Nephron (organoid): ENCODE results near the gene TBCK.
A peak's percentile ranks its signal among the peaks of the same experiment; 100 is the strongest.
"Not testable (repeated sequence)": the region's sequence is repeated elsewhere in the genome, so short reads cannot be mapped to it uniquely, and the experiment has no call there.

ENCODE experiments used
- H3K27ac Mint-ChIP-seq, 3 experiments: 2 replicates each; pipeline ENCODE4 v1.8.0; 2020; ENCODE audit warnings: mixed read lengths in 3 of 3, mild to moderate bottlenecking in 2 of 3, moderate library complexity in 1 of 3
- H3K27me3 Mint-ChIP-seq: 2 replicates; pipeline ENCODE4 v1.8.0; 2021; ENCODE audit warnings: low read depth, mild to moderate bottlenecking, moderate library complexity, mixed read lengths
- H3K36me3 Mint-ChIP-seq: 2 replicates; pipeline ENCODE4 v1.8.0; 2020; ENCODE audit warnings: low read depth, mixed read lengths
- H3K4me1 Mint-ChIP-seq: 2 replicates; pipeline ENCODE4 v1.8.0; 2020; ENCODE audit warnings: mixed read lengths
- H3K4me3 Mint-ChIP-seq, 3 experiments: 2 replicates each; pipeline ENCODE4 v1.8.0; 2020; ENCODE audit warnings: mild to moderate bottlenecking in 3 of 3, mixed read lengths in 3 of 3, moderate library complexity in 2 of 3
- H3K9me3 Mint-ChIP-seq: 2 replicates; pipeline ENCODE4 v1.8.0; 2020; ENCODE audit warnings: mixed read lengths
- TF ChIP-seq, protein P1 (sequence below), 3 experiments: fragments of 200-600 bp; sonication (generic); IDR thresholded peaks; one replicate each; pipeline ENCODE4 v1.5.0; 2021; ENCODE audit warnings: antibody characterized with exemption in 3 of 3; ENCODE audit not compliant: unreplicated experiment in 3 of 3

The TBCK gene

DNA sequence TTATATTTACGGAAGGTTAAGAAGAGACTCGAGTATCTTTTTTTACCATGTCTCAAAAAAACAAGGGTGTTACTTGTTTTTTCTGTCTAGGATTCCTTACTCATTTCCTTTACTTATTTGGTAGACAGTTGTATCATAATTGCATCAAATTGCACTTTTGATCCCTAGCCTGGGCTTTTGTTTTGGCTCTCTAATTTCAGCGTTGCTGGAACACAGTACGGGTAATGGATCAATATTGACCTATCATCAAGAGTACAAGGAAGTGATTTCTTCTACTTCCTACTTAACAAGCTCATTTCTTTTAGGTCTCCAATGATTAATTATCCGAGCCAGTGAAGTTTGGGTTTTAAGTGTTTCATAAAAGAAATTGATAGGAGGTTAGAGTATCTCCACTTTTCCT is 17.2 kb upstream of the TBCK start:
- no peak overlapping the region for H3K4me3 Mint-ChIP-seq
- H3K36me3 Mint-ChIP-seq, result peaks cover 75% of the 10 kb centered on the region
- TF ChIP-seq, protein P1, sequence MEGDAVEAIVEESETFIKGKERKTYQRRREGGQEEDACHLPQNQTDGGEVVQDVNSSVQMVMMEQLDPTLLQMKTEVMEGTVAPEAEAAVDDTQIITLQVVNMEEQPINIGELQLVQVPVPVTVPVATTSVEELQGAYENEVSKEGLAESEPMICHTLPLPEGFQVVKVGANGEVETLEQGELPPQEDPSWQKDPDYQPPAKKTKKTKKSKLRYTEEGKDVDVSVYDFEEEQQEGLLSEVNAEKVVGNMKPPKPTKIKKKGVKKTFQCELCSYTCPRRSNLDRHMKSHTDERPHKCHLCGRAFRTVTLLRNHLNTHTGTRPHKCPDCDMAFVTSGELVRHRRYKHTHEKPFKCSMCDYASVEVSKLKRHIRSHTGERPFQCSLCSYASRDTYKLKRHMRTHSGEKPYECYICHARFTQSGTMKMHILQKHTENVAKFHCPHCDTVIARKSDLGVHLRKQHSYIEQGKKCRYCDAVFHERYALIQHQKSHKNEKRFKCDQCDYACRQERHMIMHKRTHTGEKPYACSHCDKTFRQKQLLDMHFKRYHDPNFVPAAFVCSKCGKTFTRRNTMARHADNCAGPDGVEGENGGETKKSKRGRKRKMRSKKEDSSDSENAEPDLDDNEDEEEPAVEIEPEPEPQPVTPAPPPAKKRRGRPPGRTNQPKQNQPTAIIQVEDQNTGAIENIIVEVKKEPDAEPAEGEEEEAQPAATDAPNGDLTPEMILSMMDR (IDR thresholded peaks at IDR 0.05; ENCODE audit: unreplicated experiment in 3 of 3), result no peak
- H3K4me1 Mint-ChIP-seq, result no peaks in the 10 kb centered on the region
- H3K27ac Mint-ChIP-seq, result no peak overlapping the region
- no peaks in the 10 kb centered on the region for H3K27me3 Mint-ChIP-seq
- H3K9me3 Mint-ChIP-seq, result peaks cover 9% of the 10 kb centered on the region

DNA sequence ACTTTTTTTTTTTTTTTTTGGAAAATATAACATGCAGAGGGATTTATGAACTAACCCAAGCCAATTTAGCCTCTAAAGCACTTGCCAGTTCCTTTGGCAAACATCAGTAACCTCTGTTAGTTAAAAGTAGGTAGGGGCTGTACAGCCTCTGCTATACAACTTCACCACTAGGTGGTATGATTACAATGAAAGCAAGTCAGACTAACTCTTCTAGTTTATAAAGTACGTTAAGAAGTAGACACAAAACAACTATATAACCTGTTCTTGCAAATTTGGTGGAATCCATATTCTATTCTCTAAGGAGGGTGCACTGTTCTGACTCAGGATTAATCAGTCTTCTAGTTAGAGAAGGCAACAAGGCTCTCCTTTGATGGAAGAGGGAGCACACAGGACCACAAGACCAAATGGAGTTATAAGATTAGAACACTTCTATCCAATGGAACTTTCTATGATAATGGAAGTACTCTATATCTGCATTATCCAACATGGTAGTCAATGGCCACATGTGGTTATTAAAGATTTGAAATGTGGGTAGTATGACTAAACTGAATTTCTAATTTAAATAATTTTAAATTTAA is 13.1 kb upstream of the TBCK start:
- TF ChIP-seq, protein P1 (IDR thresholded peaks at IDR 0.05; ENCODE audit: unreplicated experiment in 3 of 3), result peak; percentile 67 to 74 (median 72)
- H3K9me3 Mint-ChIP-seq, result no peaks in the 10 kb centered on the region
- H3K36me3 Mint-ChIP-seq, result peaks cover 56% of the 10 kb centered on the region
- no peaks in the 10 kb centered on the region for H3K27me3 Mint-ChIP-seq
- H3K4me3 Mint-ChIP-seq, result no peak overlapping the region
- no peaks in the 10 kb centered on the region for H3K4me1 Mint-ChIP-seq
- H3K27ac Mint-ChIP-seq, result peak overlapping the region in 1 of 3 experiments; percentile 64

DNA sequence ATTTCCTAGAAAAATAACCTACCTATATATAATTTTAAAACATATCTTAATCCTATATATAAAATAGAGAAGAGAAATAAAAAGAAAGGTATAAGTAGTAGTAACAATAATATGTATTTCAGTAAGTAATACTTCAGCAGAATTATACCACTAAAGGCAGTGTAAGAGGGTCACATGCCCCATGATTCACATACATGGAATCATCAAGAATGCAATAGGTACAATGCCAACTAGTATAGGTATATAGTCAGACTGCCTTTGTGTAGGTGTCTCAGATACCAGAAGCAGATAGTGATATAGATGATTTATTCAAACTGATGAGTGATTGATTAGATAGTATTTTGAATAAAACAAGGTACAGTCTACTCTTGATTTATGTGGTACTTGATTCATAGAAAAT is 9.8 kb upstream of the TBCK start:
- H3K9me3 Mint-ChIP-seq, result no peaks in the 10 kb centered on the region
- H3K36me3 Mint-ChIP-seq, result peaks cover 39% of the 10 kb centered on the region
- H3K4me1 Mint-ChIP-seq, result no peaks in the 10 kb centered on the region
- TF ChIP-seq, protein P1 (IDR thresholded peaks at IDR 0.05; ENCODE audit: unreplicated experiment in 3 of 3), result no peak
- no peak overlapping the region for H3K27ac Mint-ChIP-seq
- H3K27me3 Mint-ChIP-seq, result no peaks in the 10 kb centered on the region
- H3K4me3 Mint-ChIP-seq, result no peak overlapping the region

DNA sequence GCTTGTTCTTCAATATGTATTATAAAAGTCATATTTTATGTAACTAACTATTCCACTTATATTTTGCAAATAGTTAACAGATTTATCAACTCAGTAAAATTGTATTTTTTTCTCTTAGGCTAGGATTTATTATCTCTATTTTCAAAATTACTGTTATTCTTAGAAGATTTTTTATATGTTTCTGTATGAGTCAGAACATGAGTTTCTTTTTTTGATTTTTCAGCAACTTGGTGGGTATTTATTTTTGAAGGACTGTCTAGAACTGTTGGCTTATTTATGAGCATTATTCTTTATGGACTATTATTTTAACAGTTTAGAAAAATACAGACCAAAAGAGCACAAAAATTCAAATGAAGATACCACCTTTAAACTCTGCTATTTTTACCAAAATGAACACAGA is 7.1 kb upstream of the TBCK start:
- H3K27ac Mint-ChIP-seq, result no peak overlapping the region
- H3K36me3 Mint-ChIP-seq, result peaks cover 33% of the 10 kb centered on the region
- no peaks in the 10 kb centered on the region for H3K9me3 Mint-ChIP-seq
- H3K4me1 Mint-ChIP-seq, result no peaks in the 10 kb centered on the region
- H3K4me3 Mint-ChIP-seq, result no peak overlapping the region
- TF ChIP-seq, protein P1 (IDR thresholded peaks at IDR 0.05; ENCODE audit: unreplicated experiment in 3 of 3), result no peak
- no peaks in the 10 kb centered on the region for H3K27me3 Mint-ChIP-seq

DNA sequence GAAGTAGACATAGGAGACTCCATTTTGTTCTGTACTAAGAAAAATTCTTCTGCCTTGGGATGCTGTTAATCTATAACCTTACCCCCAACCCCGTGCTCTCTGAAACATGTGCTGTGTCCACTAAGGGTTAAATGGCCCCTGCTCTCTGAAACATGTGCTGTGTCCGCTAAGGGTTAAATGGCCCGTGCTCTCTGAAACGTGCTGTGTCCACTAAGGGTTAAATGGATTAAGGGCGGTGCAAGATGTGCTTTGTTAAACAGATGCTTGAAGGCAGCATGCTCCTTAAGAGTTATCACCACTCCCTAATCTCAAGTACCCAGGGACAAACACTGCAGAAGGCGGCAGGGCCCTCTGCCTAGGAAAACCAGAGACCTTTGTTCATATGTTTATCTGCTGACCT is 5.8 kb upstream of the TBCK start:
- peak overlapping the region; percentile 27 to 86 (median 83) for H3K27ac Mint-ChIP-seq
- not testable (repeated sequence) for H3K4me1 Mint-ChIP-seq, H3K27me3 Mint-ChIP-seq, H3K9me3 Mint-ChIP-seq
- H3K4me3 Mint-ChIP-seq, result peak overlapping the region; percentile 35 to 64 (median 52)
- H3K36me3 Mint-ChIP-seq, result peaks cover 22% of the 10 kb centered on the region

DNA sequence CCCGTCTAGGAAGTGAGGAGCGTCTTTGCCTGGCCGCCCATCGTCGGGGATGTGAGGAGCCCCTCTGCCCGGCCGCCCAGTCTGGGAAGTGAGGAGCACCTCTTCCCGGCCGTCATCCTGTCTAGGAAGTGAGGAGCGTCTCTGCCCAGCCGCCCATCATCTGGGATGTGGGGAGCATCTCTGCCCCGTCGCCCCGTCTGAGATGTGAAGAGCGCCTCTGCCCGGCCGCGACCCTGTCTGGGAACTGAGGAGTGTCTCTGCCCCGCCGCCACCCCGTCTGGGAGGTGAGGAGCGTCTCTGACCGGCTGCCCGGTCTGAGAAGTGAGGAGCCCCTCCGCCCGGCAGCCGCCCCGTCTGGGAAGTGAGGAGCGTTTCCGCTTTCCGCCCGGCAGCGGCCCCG is 5.2 kb upstream of the TBCK start:
- not testable (repeated sequence) for H3K27me3 Mint-ChIP-seq, H3K27ac Mint-ChIP-seq, H3K9me3 Mint-ChIP-seq, H3K4me1 Mint-ChIP-seq, H3K4me3 Mint-ChIP-seq
- H3K36me3 Mint-ChIP-seq, result peaks cover 22% of the 10 kb centered on the region

DNA sequence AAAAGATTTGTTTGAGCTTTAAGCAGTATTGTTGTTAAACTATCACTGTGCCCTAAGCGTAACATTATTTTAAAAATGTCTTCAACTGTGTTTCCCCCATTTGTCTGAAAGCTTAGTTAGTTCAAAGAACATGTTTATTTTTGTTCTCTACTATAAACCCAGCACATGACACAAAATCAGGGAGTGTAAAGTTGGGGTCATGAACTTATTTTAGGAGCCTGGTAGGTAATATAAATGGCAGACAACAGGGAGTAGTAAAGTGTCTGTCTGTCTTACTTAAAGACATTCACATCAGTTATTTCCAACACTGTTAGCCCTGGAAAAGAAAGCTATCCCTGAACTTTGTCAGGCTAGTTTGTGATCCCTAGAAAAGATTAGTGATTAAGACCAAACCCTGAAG is 4.2 kb upstream of the TBCK start:
- Mint-ChIP-seq H3K4me1 (peaks cover 4% of the 10 kb centered on the region), H3K36me3 (peaks cover 22% of the 10 kb centered on the region), H3K9me3 (no peaks in the 10 kb centered on the region), H3K27ac (peak overlapping the region; percentile 52 to 94 (median 74)), H3K4me3 (peak overlapping the region in 1 of 3 experiments; percentile 34), H3K27me3 (no peaks in the 10 kb centered on the region)
- TF ChIP-seq, protein P1 (IDR thresholded peaks at IDR 0.05; ENCODE audit: unreplicated experiment in 3 of 3), result no peak
